Type B pancreatic cell (in vitro differentiated cells): ENCODE results near the gene NIPBL. TPM values are rescaled to one million over a fixed set of nuclear protein-coding genes. Genes with fewer than 3 reads are reported as not detected.
A peak's percentile ranks its signal among the peaks of the same experiment; 100 is the strongest.

Experiments
- DNase-seq: peaks from one replicate; pipeline ENCODE4 v3.0.0; 2021; ENCODE audit warnings: mixed read lengths; ENCODE audit not compliant: unreplicated experiment; ENCODE audit errors: extremely low spot score
- H3K27ac Mint-ChIP-seq: 2 replicates; pipeline ENCODE4 v1.8.0; 2021; ENCODE audit warnings: mild to moderate bottlenecking, mixed read lengths
- H3K27me3 Mint-ChIP-seq: 2 replicates; pipeline ENCODE4 v1.8.0; 2021; ENCODE audit warnings: mixed read lengths
- H3K36me3 Mint-ChIP-seq: 2 replicates; pipeline ENCODE4 v1.8.0; 2021; ENCODE audit warnings: mixed read lengths
- H3K4me1 Mint-ChIP-seq: one replicate; pipeline ENCODE4 v1.8.0; 2021; ENCODE audit warnings: mixed read lengths; ENCODE audit not compliant: unreplicated experiment
- H3K4me3 Mint-ChIP-seq: 2 replicates; pipeline ENCODE4 v1.8.0; 2021; ENCODE audit warnings: mild to moderate bottlenecking, mixed read lengths
- H3K9me3 Mint-ChIP-seq: 2 replicates; pipeline ENCODE4 v1.8.0; 2021; ENCODE audit warnings: mixed read lengths
- total RNA-seq: library from RNA; stranded (reverse); gene quantifications from 2 replicates; pipeline ENCODE4 v1.2.1, GENCODE V29; 2021; ENCODE audit warnings: low replicate concordance
- TF ChIP-seq, protein P1 (sequence below): fragments of 200-600 bp; sonication (generic); conservative IDR thresholded peaks from 2 replicates; pipeline ENCODE4 v1.5.0; 2021; ENCODE audit warnings: antibody characterized with exemption, mild to moderate bottlenecking

Gene NIPBL
- total RNA-seq, 1 donor from 2014 or later, result 65.7 TPM

- TF ChIP-seq, protein P1, sequence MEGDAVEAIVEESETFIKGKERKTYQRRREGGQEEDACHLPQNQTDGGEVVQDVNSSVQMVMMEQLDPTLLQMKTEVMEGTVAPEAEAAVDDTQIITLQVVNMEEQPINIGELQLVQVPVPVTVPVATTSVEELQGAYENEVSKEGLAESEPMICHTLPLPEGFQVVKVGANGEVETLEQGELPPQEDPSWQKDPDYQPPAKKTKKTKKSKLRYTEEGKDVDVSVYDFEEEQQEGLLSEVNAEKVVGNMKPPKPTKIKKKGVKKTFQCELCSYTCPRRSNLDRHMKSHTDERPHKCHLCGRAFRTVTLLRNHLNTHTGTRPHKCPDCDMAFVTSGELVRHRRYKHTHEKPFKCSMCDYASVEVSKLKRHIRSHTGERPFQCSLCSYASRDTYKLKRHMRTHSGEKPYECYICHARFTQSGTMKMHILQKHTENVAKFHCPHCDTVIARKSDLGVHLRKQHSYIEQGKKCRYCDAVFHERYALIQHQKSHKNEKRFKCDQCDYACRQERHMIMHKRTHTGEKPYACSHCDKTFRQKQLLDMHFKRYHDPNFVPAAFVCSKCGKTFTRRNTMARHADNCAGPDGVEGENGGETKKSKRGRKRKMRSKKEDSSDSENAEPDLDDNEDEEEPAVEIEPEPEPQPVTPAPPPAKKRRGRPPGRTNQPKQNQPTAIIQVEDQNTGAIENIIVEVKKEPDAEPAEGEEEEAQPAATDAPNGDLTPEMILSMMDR, result no peak
- DNase-seq, result no peak
- no peaks in the 10 kb centered on the region for H3K36me3 Mint-ChIP-seq
These were observed 63.6 kb downstream of the NIPBL start for GRCh38 chr5:36939969-36940858.

GRCh38 chr5:36943584-36943983 lies 67.0 kb downstream of the NIPBL start:
- Mint-ChIP-seq H3K4me3 (no peak overlapping the region), H3K27me3 (no peaks in the 10 kb centered on the region), H3K9me3 (no peaks in the 10 kb centered on the region), H3K36me3 (no peaks in the 10 kb centered on the region), H3K4me1 (peaks cover 21% of the 10 kb centered on the region), H3K27ac (no peak overlapping the region)
- TF ChIP-seq, protein P1, result no peak
- DNase-seq, result no peak

More at GRCh38 chr5:36939969-36940858, 63.6 kb downstream of the NIPBL start:
- H3K4me3 Mint-ChIP-seq, result no peak overlapping the region
- H3K27me3 Mint-ChIP-seq, result no peaks in the 10 kb centered on the region
- no peaks in the 10 kb centered on the region for H3K9me3 Mint-ChIP-seq
- H3K4me1 Mint-ChIP-seq, result peaks cover 26% of the 10 kb centered on the region
- no peak overlapping the region for H3K27ac Mint-ChIP-seq

GRCh38 chr5:36944024-36944423 lies 67.5 kb downstream of the NIPBL start:
- TF ChIP-seq, protein P1, result no peak
- no peak overlapping the region for H3K27ac Mint-ChIP-seq
- no peak overlapping the region for H3K4me3 Mint-ChIP-seq
- H3K36me3 Mint-ChIP-seq, result no peaks in the 10 kb centered on the region
- H3K4me1 Mint-ChIP-seq, result peaks cover 21% of the 10 kb centered on the region
- no peak for DNase-seq
- H3K27me3 Mint-ChIP-seq, result no peaks in the 10 kb centered on the region
- H3K9me3 Mint-ChIP-seq, result no peaks in the 10 kb centered on the region

- Mint-ChIP-seq H3K27me3 (no peaks in the 10 kb centered on the region), H3K27ac (no peak overlapping the region), H3K9me3 (no peaks in the 10 kb centered on the region), H3K4me3 (no peak overlapping the region), H3K4me1 (peaks cover 18% of the 10 kb centered on the region), H3K36me3 (no peaks in the 10 kb centered on the region)
- no peak for DNase-seq
- TF ChIP-seq, protein P1, result peak; percentile 83
These were observed 68.1 kb downstream of the NIPBL start for GRCh38 chr5:36944607-36945225.

DNA sequence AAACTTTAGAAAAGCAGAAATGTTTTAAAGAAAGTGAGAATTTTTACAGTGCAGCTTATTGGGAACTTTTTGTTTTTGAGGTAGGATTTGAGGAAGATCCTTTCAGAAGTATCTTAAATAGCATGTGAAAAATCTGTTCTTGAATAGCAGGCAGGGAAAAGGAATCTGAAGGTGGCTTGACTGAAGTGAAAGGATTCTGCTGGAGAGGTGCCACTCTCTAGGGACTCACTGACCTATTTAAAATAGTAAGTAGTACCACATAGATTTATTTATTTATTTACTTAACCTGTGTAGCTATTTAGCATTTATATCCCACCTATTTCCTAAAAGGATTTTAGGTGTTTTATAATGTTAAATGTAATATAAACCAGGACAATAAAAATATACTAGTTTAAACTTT lies 69.1 kb downstream of the NIPBL start:
- no peaks in the 10 kb centered on the region for H3K27me3 Mint-ChIP-seq
- H3K4me3 Mint-ChIP-seq, result no peak overlapping the region
- H3K9me3 Mint-ChIP-seq, result no peaks in the 10 kb centered on the region
- H3K4me1 Mint-ChIP-seq, result peaks cover 16% of the 10 kb centered on the region
- DNase-seq, result no peak
- H3K36me3 Mint-ChIP-seq, result no peaks in the 10 kb centered on the region
- TF ChIP-seq, protein P1, result no peak
- H3K27ac Mint-ChIP-seq, result no peak overlapping the region
